Measurements from ENCODE around the gene KRT82. TPM values are rescaled to one million over a fixed set of nuclear protein-coding genes. Genes with fewer than 3 reads are reported as not detected.

KRT82 gene
- total RNA-seq, 4 donors from 2014 or later = not detected

- Histone ChIP-seq H3K36me3 (no peaks in the 10 kb centered on the region), H3K9me3 (no peaks in the 10 kb centered on the region), H3K4me3 (replicated peaks in 1 of 3) (no peak overlapping the region), H3K4me1 (no peaks in the 10 kb centered on the region), H3K27ac (no peak overlapping the region), H3K27me3 (no peaks in the 10 kb centered on the region)
- TF ChIP-seq POLR2A (IDR thresholded peaks at IDR 0.05) (no peak), CTCF (IDR thresholded peaks at IDR 0.05) (no peak)
- 95 to 97% methylated on average over 13 to 16 of the region's 16 CpGs for WGBS, 2 donors
- intact Hi-C loops (cut with DNase I) = no loop called here
- no peak for DNase-seq
Observed at GRCh38 chr12:52399756-52400155, 6.4 kb downstream of the KRT82 start.

GRCh38 chr12:52398176-52398575 is 8.0 kb downstream of the KRT82 start:
- Histone ChIP-seq H3K27ac (no peak overlapping the region), H3K36me3 (no peaks in the 10 kb centered on the region), H3K27me3 (no peaks in the 10 kb centered on the region), H3K4me1 (no peaks in the 10 kb centered on the region), H3K9me3 (no peaks in the 10 kb centered on the region), H3K4me3 (replicated peaks in 1 of 3) (no peak overlapping the region)
- 88 to 93% methylated on average over 1 of the region's 1 CpG for WGBS, 2 donors
- intact Hi-C loops (cut with DNase I) = no loop called here
- no peak for DNase-seq
- TF ChIP-seq POLR2A (IDR thresholded peaks at IDR 0.05) (no peak), CTCF (IDR thresholded peaks at IDR 0.05) (no peak)

GRCh38 chr12:52396656-52397055 is 9.5 kb downstream of the KRT82 start:
- H3K4me1 ChIP-seq = peaks cover 0 to 2% of the 10 kb centered on the region in 2 donors
- no peak overlapping the region for H3K27ac ChIP-seq
- TF ChIP-seq CTCF (IDR thresholded peaks at IDR 0.05) (no peak), POLR2A (IDR thresholded peaks at IDR 0.05) (no peak)
- DNase-seq = no peak
- H3K27me3 ChIP-seq = no peaks in the 10 kb centered on the region
- H3K9me3 ChIP-seq = no peaks in the 10 kb centered on the region
- intact Hi-C loops (cut with DNase I) = no loop called here
- no peaks in the 10 kb centered on the region for H3K36me3 ChIP-seq
- 77 to 93% methylated on average over 8 of the region's 8 CpGs for WGBS, 2 donors
- no peak overlapping the region for H3K4me3 ChIP-seq (replicated peaks in 1 of 3)

GRCh38 chr12:52395761-52396434 is 10.2 kb downstream of the KRT82 start:
- no peaks in the 10 kb centered on the region for H3K27me3 ChIP-seq
- H3K36me3 ChIP-seq = no peaks in the 10 kb centered on the region
- WGBS, 2 donors = 63 to 72% methylated on average over 17 to 20 of the region's 20 CpGs
- peaks cover 0 to 6% of the 10 kb centered on the region in 2 donors for H3K4me1 ChIP-seq
- H3K27ac ChIP-seq = no peak overlapping the region
- intact Hi-C loops (cut with DNase I) = no loop called here
- H3K9me3 ChIP-seq = no peaks in the 10 kb centered on the region
- DNase-seq = no peak
- no peak overlapping the region for H3K4me3 ChIP-seq (replicated peaks in 1 of 3)
- TF ChIP-seq CTCF (IDR thresholded peaks at IDR 0.05) (peak in 1 of 6 experiments; percentile 24), POLR2A (IDR thresholded peaks at IDR 0.05) (no peak)

GRCh38 chr12:52394836-52395405 is 11.2 kb downstream of the KRT82 start:
- H3K27ac ChIP-seq = no peak overlapping the region
- TF ChIP-seq CTCF (IDR thresholded peaks at IDR 0.05) (no peak), POLR2A (IDR thresholded peaks at IDR 0.05) (no peak)
- H3K36me3 ChIP-seq = no peaks in the 10 kb centered on the region
- WGBS, 2 donors = 78 to 88% methylated on average over 7 to 12 of the region's 13 CpGs
- intact Hi-C loops (cut with DNase I) = no loop called here
- no peaks in the 10 kb centered on the region for H3K9me3 ChIP-seq
- no peak for DNase-seq
- peaks cover 0 to 6% of the 10 kb centered on the region in 2 donors for H3K4me1 ChIP-seq
- no peaks in the 10 kb centered on the region for H3K27me3 ChIP-seq
- H3K4me3 ChIP-seq (replicated peaks in 1 of 3) = no peak overlapping the region

Measured in thyroid gland (tissue), 4 donors.